Esophagus squamous epithelium (tissue), 4 donors: ENCODE results near the gene UBE2I.
"Not testable (repeated sequence)": the region's sequence is repeated elsewhere in the genome, so short reads cannot be mapped to it uniquely, and the experiment has no call there.

Source experiments
- POLR2A ChIP-seq, 4 donors: fragments of 450-650 bp; IDR thresholded peaks; one replicate each; pipeline ENCODE4 v1.6.1; 2017; ENCODE audit warnings: antibody characterized with exemption in 4 of 4, mild to moderate bottlenecking in 4 of 4, moderate library complexity in 3 of 4
- TF ChIP-seq, protein P1 (sequence below), 6 experiments: fragments of 450-650 bp in 4 of 6; fragments of 200-600 bp in 2 of 6; sonication (generic) in 2 of 6; IDR thresholded peaks; one replicate each; pipeline ENCODE4 v1.5.1; 2016 to 2019; ENCODE audit warnings: antibody characterized with exemption in 6 of 6, mild to moderate bottlenecking in 4 of 6, moderate library complexity in 4 of 6

DNA sequence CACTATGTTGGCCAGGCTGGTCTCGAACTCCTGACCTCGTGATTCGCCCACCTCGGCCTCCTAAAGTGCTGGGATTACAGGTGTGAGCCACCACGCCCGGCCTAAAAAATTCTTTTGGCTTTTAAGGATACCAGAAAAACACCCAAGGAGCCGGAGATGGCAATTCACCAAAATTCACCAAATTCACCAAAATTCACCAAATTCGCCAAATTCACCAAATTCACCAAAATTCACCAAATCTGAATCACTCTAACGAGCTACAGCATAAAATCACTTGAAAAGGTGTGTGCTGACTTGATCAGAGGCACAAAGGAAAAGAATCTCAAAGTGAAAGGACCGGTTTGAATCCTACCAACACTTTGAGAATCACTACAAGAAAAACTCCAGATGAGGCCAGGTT lies 19.5 kb downstream of the UBE2I start:
- TF ChIP-seq, protein P1, sequence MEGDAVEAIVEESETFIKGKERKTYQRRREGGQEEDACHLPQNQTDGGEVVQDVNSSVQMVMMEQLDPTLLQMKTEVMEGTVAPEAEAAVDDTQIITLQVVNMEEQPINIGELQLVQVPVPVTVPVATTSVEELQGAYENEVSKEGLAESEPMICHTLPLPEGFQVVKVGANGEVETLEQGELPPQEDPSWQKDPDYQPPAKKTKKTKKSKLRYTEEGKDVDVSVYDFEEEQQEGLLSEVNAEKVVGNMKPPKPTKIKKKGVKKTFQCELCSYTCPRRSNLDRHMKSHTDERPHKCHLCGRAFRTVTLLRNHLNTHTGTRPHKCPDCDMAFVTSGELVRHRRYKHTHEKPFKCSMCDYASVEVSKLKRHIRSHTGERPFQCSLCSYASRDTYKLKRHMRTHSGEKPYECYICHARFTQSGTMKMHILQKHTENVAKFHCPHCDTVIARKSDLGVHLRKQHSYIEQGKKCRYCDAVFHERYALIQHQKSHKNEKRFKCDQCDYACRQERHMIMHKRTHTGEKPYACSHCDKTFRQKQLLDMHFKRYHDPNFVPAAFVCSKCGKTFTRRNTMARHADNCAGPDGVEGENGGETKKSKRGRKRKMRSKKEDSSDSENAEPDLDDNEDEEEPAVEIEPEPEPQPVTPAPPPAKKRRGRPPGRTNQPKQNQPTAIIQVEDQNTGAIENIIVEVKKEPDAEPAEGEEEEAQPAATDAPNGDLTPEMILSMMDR (IDR thresholded peaks at IDR 0.05): not testable (repeated sequence)
- not testable (repeated sequence) for TF ChIP-seq POLR2A (IDR thresholded peaks at IDR 0.05)
